ENCODE data around the gene OR6Y1.
A peak's percentile ranks its signal among the peaks of the same experiment; 100 is the strongest.

OR6Y1 gene

GRCh38 chr1:158547533-158547932 lies 6.7 kb downstream of the OR6Y1 start:
- TF ChIP-seq, protein P1, sequence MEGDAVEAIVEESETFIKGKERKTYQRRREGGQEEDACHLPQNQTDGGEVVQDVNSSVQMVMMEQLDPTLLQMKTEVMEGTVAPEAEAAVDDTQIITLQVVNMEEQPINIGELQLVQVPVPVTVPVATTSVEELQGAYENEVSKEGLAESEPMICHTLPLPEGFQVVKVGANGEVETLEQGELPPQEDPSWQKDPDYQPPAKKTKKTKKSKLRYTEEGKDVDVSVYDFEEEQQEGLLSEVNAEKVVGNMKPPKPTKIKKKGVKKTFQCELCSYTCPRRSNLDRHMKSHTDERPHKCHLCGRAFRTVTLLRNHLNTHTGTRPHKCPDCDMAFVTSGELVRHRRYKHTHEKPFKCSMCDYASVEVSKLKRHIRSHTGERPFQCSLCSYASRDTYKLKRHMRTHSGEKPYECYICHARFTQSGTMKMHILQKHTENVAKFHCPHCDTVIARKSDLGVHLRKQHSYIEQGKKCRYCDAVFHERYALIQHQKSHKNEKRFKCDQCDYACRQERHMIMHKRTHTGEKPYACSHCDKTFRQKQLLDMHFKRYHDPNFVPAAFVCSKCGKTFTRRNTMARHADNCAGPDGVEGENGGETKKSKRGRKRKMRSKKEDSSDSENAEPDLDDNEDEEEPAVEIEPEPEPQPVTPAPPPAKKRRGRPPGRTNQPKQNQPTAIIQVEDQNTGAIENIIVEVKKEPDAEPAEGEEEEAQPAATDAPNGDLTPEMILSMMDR (IDR thresholded peaks at IDR 0.05; ENCODE audit: insufficient read depth, low read length, missing control alignments): no peak
- DNase-seq (ENCODE audit: low read depth, low spot score): no peak
- no peak overlapping the region for H3K4me3 ChIP-seq (ENCODE audit: low read depth, low read length)
- POLR2A ChIA-PET: no interaction called here
- CTCF ChIA-PET: no interaction called here

DNA sequence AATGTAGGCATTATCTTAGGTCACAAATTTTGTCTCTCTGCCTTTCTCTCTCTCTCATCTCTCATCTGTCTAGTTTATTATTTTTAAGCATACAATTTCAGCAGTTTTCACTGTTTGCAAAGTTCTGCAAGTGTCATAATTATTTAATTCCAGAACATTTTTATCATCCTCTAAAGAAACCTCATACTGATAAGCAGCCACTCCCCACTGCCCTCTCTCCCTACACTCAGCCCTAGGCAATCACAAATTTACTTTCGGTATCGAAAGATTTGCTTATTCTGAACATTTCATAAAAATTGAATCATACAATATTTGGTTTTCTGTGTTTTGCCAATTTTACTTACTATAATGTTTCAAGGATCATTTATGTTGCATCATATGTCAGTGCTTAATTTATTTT lies 16.6 kb downstream of the OR6Y1 start:
- ChIA-PET CTCF (no interaction called here), POLR2A (no interaction called here)
- TF ChIP-seq, protein P1 (IDR thresholded peaks at IDR 0.05; ENCODE audit: insufficient read depth, low read length, missing control alignments): no peak
- H3K4me3 ChIP-seq (ENCODE audit: low read depth, low read length): no peak overlapping the region
- no peak for DNase-seq (ENCODE audit: low read depth, low spot score)

DNA sequence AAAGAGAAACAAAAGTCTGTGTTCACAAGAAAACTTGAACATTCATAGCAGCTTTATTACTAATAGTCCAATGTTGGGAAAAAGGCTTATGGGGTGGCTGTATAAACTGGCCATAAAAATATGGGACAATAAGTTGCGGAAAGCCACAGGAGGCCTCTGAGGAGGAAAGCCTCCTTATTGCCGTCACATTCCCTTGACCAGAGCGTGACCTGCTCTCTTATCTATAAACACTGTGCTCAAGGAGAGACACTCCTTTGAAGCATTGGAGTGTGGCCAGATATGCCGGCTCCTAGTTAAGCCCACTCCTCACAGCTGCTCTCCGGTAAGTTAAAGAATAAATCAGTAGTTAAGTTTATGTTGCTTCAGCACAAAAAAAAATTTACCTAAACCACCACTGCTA lies 19.7 kb downstream of the OR6Y1 start:
- no peak for DNase-seq (ENCODE audit: low read depth, low spot score)
- TF ChIP-seq, protein P1 (IDR thresholded peaks at IDR 0.05; ENCODE audit: insufficient read depth, low read length, missing control alignments): no peak
- ChIA-PET POLR2A (no interaction called here), CTCF (no interaction called here)
- H3K4me3 ChIP-seq (ENCODE audit: low read depth, low read length): no peak overlapping the region

- ChIA-PET CTCF (interaction anchor here (0.7 to 1.9 kb wide), 5 partner anchors 158 to 1491 kb away, joined by 3 to 11 read pairs (median 3); no protein-coding TSS in a partner anchor), POLR2A (no interaction called here)
- DNase-seq (ENCODE audit: low read depth, low spot score): no peak
- no peak overlapping the region for H3K4me3 ChIP-seq (ENCODE audit: low read depth, low read length)
- TF ChIP-seq, protein P1 (IDR thresholded peaks at IDR 0.05; ENCODE audit: insufficient read depth, low read length, missing control alignments): peak; percentile 43
Observed at GRCh38 chr1:158527190-158527815, 26.9 kb downstream of the OR6Y1 start.

DNA sequence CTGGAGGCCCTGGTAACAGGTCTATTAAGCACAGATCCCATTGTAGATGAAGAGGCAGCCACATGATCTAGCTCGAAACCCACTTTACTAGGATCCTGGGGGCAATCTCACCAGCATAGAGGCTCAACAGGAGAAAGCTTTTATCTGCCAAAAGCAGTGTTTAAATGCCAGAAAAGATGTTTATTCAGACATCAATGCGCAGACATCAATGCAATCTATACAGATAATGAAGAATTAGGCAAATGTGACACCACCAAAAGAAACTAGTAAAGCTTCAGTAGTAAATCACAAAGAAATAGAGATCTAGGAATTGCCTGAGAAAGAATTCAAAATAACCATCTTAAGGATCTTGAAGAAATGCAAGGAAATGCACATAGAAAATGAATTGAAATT lies 32.5 kb downstream of the OR6Y1 start:
- no peak overlapping the region for H3K4me3 ChIP-seq (ENCODE audit: low read depth, low read length)
- no peak for DNase-seq (ENCODE audit: low read depth, low spot score)
- ChIA-PET CTCF (no interaction called here), POLR2A (no interaction called here)
- TF ChIP-seq, protein P1 (IDR thresholded peaks at IDR 0.05; ENCODE audit: insufficient read depth, low read length, missing control alignments): no peak

- no peak for DNase-seq (ENCODE audit: low read depth, low spot score)
- TF ChIP-seq, protein P1 (IDR thresholded peaks at IDR 0.05; ENCODE audit: insufficient read depth, low read length, missing control alignments): no peak
- no peak overlapping the region for H3K4me3 ChIP-seq (ENCODE audit: low read depth, low read length)
- CTCF ChIA-PET: no interaction called here
- POLR2A ChIA-PET: no interaction called here
Observed at GRCh38 chr1:158520955-158521665, 33.1 kb downstream of the OR6Y1 start.
